ENCODE measurements around the gene CUL3.

Gene CUL3

GRCh38 chr2:224561234-224562005, 23.7 kb downstream of the CUL3 start:
- no peak overlapping the region for H3K4me3 ChIP-seq (ENCODE audit: insufficient read depth, low read length, poor library complexity, severe bottlenecking)
- peaks cover 100% of the 10 kb centered on the region for H3K79me2 ChIP-seq (ENCODE audit: insufficient read depth, low read length)
- peaks cover 68% of the 10 kb centered on the region for H4K20me1 ChIP-seq (ENCODE audit: low read depth, low read length)

GRCh38 chr2:224560549-224560948, 24.6 kb downstream of the CUL3 start:
- no peak overlapping the region for H3K9ac ChIP-seq (ENCODE audit: low read length)
- no peaks in the 10 kb centered on the region for H3K9me2 ChIP-seq (replicated peaks; ENCODE audit: insufficient read depth, low read length)
- peaks cover 68% of the 10 kb centered on the region for H4K20me1 ChIP-seq (ENCODE audit: low read depth, low read length)

More at GRCh38 chr2:224561234-224562005, 23.7 kb downstream of the CUL3 start:
- Histone ChIP-seq H3K9me3 (ENCODE audit: insufficient read depth, low read length) (no peaks in the 10 kb centered on the region), H3K27me3 (ENCODE audit: low read length) (no peaks in the 10 kb centered on the region), H3K9me2 (replicated peaks; ENCODE audit: insufficient read depth, low read length) (no peaks in the 10 kb centered on the region), H3K9ac (ENCODE audit: low read length) (peak overlapping the region; percentile 10; the same call in 1 of the 2 replicates), H3K27ac (ENCODE audit: low read depth, low read length) (peak overlapping the region; percentile 31; the same call in 1 of the 2 replicates), H2AFZ (ENCODE audit: low read depth, low read length, severe bottlenecking) (no peak overlapping the region), H3F3A (ENCODE audit: insufficient read depth) (peaks cover 5% of the 10 kb centered on the region; the same call in 1 of the 2 replicates), H3K4me2 (ENCODE audit: low read depth, low read length, poor library complexity, severe bottlenecking) (peak overlapping the region; percentile 33), H3K36me3 (ENCODE audit: low read length) (peaks cover 14% of the 10 kb centered on the region)
- TF ChIP-seq EZH2phosphoT487 (conservative IDR thresholded peaks at IDR 0.05; ENCODE audit: low read length) (no peak), CTCF (IDR thresholded peaks at IDR 0.05; ENCODE audit: insufficient read depth, low read length, poor library complexity, severe bottlenecking) (no peak)

GRCh38 chr2:224557610-224558009, 27.6 kb downstream of the CUL3 start:
- Histone ChIP-seq H3K4me3 (ENCODE audit: insufficient read depth, low read length, poor library complexity, severe bottlenecking) (no peak overlapping the region), H3K36me3 (ENCODE audit: low read length) (peaks cover 45% of the 10 kb centered on the region), H3K9me3 (ENCODE audit: insufficient read depth, low read length) (no peaks in the 10 kb centered on the region), H2AFZ (ENCODE audit: low read depth, low read length, severe bottlenecking) (no peak overlapping the region), H3K79me2 (ENCODE audit: insufficient read depth, low read length) (peaks cover 100% of the 10 kb centered on the region), H3K4me2 (ENCODE audit: low read depth, low read length, poor library complexity, severe bottlenecking) (no peak overlapping the region), H3K9me2 (replicated peaks; ENCODE audit: insufficient read depth, low read length) (no peaks in the 10 kb centered on the region), H3K9ac (ENCODE audit: low read length) (no peak overlapping the region), H3F3A (ENCODE audit: insufficient read depth) (peaks cover 10% of the 10 kb centered on the region), H3K27ac (ENCODE audit: low read depth, low read length) (no peak overlapping the region), H3K27me3 (ENCODE audit: low read length) (no peaks in the 10 kb centered on the region), H4K20me1 (ENCODE audit: low read depth, low read length) (peaks cover 40% of the 10 kb centered on the region; the same call in 1 of the 2 replicates)
- TF ChIP-seq EZH2phosphoT487 (conservative IDR thresholded peaks at IDR 0.05; ENCODE audit: low read length) (no peak), CTCF (IDR thresholded peaks at IDR 0.05; ENCODE audit: insufficient read depth, low read length, poor library complexity, severe bottlenecking) (no peak)

More at GRCh38 chr2:224560549-224560948, 24.6 kb downstream of the CUL3 start:
- Histone ChIP-seq H3K4me2 (ENCODE audit: low read depth, low read length, poor library complexity, severe bottlenecking) (no peak overlapping the region), H3K79me2 (ENCODE audit: insufficient read depth, low read length) (peaks cover 100% of the 10 kb centered on the region), H3F3A (ENCODE audit: insufficient read depth) (peaks cover 5% of the 10 kb centered on the region; the same call in 1 of the 2 replicates), H2AFZ (ENCODE audit: low read depth, low read length, severe bottlenecking) (no peak overlapping the region), H3K36me3 (ENCODE audit: low read length) (peaks cover 21% of the 10 kb centered on the region), H3K27ac (ENCODE audit: low read depth, low read length) (peak overlapping the region; percentile 31), H3K4me3 (ENCODE audit: insufficient read depth, low read length, poor library complexity, severe bottlenecking) (no peak overlapping the region), H3K9me3 (ENCODE audit: insufficient read depth, low read length) (no peaks in the 10 kb centered on the region), H3K27me3 (ENCODE audit: low read length) (no peaks in the 10 kb centered on the region)
- TF ChIP-seq EZH2phosphoT487 (conservative IDR thresholded peaks at IDR 0.05; ENCODE audit: low read length) (no peak), CTCF (IDR thresholded peaks at IDR 0.05; ENCODE audit: insufficient read depth, low read length, poor library complexity, severe bottlenecking) (no peak)
